Stimulated activated naive CD8-positive, alpha-beta T cell treated with anti-CD3 and anti-CD28 coated beads, Interleukin-15, Interleukin-2, amounts not matched to agents 100 ng/mL and 50 ng/mL, for 24 hours (primary cell): ENCODE results near the gene GPR17.

Experiments used
- H3K27ac Mint-ChIP-seq: one replicate; pipeline ENCODE4 v1.8.0; 2021; ENCODE audit warnings: mild to moderate bottlenecking, mixed read lengths
- H3K27me3 Mint-ChIP-seq: one replicate; pipeline ENCODE4 v1.8.0; 2021; ENCODE audit warnings: mixed read lengths
- H3K36me3 Mint-ChIP-seq: one replicate; pipeline ENCODE4 v1.8.0; 2021; ENCODE audit warnings: low read depth, mixed read lengths
- H3K4me1 Mint-ChIP-seq: one replicate; pipeline ENCODE4 v1.8.0; 2021; ENCODE audit warnings: low read depth, mixed read lengths
- H3K4me3 Mint-ChIP-seq: one replicate; pipeline ENCODE4 v1.8.0; 2021; ENCODE audit warnings: mild to moderate bottlenecking, mixed read lengths
- H3K9me3 Mint-ChIP-seq: one replicate; pipeline ENCODE4 v1.8.0; 2021; ENCODE audit warnings: mixed read lengths

GPR17 gene

GRCh38 chr2:127609818-127610217 is 36.1 kb upstream of the GPR17 start:
- peaks cover 3% of the 10 kb centered on the region for H3K4me1 Mint-ChIP-seq
- H3K36me3 Mint-ChIP-seq = no peaks in the 10 kb centered on the region
- H3K4me3 Mint-ChIP-seq = no peak overlapping the region
- H3K9me3 Mint-ChIP-seq = peaks cover 3% of the 10 kb centered on the region
- no peaks in the 10 kb centered on the region for H3K27me3 Mint-ChIP-seq
- no peak overlapping the region for H3K27ac Mint-ChIP-seq

DNA sequence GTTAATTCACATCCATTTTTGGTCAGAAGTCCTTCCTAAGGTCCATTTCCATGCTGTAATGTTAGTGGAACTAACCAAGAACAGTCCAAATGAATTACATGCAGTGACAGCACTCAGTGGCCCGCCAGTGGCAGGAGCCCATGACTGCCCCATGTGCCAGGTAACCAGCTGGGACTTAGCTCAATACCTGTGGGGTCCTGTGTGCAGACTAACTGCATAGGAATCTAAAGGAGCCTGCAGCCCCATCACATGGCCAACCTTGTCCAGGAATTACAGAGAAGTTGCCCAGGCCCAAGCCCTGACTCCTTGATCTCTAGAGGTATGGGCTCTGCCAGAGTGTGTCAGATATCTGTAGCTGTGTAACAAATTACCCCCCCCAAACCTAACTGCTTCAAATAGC is 35.4 kb upstream of the GPR17 start:
- Mint-ChIP-seq H3K36me3 (no peaks in the 10 kb centered on the region), H3K27me3 (no peaks in the 10 kb centered on the region), H3K4me1 (peaks cover 4% of the 10 kb centered on the region), H3K27ac (no peak overlapping the region), H3K9me3 (peaks cover 3% of the 10 kb centered on the region), H3K4me3 (no peak overlapping the region)

DNA sequence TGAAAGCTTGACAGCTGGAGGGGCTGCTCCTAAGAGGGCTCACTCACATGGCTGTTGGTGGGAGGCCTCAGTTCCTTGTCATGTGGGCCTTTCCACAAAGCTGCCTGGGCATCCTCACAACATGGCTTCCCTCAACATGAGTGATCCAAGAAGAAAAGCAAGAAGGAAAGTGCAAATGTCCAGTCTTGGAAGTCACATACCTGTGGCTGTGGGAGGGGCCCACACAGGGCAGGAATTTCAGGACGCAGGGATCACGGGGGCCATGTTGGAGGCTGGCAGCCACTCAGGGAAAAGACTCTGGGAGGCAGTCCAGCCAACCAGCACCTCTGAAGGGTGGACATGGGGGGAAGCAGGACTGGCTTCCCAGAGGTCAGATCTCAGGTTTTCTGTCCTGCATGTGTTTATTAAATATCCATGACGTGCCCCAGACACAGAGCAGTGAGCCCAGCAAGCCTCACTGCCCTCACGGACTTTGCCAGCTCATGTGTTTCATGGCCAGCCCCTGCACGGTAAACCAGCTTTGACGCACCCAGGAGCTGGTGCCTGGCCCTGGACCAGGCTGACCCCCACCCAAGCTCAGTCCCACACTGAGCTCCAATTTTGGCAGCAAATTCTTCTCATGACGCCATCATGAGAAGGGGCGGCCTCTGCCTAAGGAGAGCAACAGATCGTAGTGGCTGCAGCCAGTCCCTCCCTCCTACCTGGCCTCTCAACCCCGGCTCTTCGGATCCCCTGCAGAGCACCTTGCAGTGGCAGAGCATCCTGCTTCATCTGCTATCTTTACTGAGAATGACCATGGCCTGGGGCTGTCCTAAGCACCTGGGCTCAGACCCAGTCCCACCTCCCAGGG is 34.7 kb upstream of the GPR17 start:
- H3K27ac Mint-ChIP-seq = no peak overlapping the region
- peaks cover 6% of the 10 kb centered on the region for H3K27me3 Mint-ChIP-seq
- peaks cover 3% of the 10 kb centered on the region for H3K9me3 Mint-ChIP-seq
- no peaks in the 10 kb centered on the region for H3K36me3 Mint-ChIP-seq
- peaks cover 11% of the 10 kb centered on the region for H3K4me1 Mint-ChIP-seq
- H3K4me3 Mint-ChIP-seq = no peak overlapping the region

- no peak overlapping the region for H3K27ac Mint-ChIP-seq
- H3K36me3 Mint-ChIP-seq = no peaks in the 10 kb centered on the region
- H3K4me1 Mint-ChIP-seq = peaks cover 13% of the 10 kb centered on the region
- peaks cover 3% of the 10 kb centered on the region for H3K9me3 Mint-ChIP-seq
- H3K27me3 Mint-ChIP-seq = peaks cover 12% of the 10 kb centered on the region
- no peak overlapping the region for H3K4me3 Mint-ChIP-seq
Measured at GRCh38 chr2:127612111-127612822, 33.7 kb upstream of the GPR17 start.

DNA sequence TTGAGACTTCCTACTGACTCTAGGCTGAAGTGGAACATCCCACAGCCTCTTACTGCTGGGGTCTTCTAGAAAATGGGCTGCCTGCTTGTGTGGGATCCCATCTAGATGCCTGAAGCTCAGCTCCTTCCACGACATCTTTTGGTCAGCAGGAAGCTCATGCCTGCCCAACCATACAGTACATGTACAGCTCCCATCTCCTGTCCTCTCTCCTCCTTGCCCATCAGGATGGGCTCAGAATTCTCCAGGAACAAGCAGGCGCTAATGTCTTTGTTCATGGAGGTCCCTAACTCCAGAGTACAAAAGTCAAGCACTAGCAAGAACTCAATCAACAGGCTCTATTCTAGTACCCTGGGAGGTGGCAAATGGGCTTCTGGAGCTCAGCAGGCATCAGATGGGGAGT is 31.7 kb upstream of the GPR17 start:
- Mint-ChIP-seq H3K27me3 (peaks cover 12% of the 10 kb centered on the region), H3K27ac (no peak overlapping the region), H3K36me3 (no peaks in the 10 kb centered on the region), H3K4me3 (no peak overlapping the region), H3K9me3 (peaks cover 3% of the 10 kb centered on the region), H3K4me1 (peaks cover 13% of the 10 kb centered on the region)

- peaks cover 10% of the 10 kb centered on the region for H3K4me1 Mint-ChIP-seq
- peaks cover 12% of the 10 kb centered on the region for H3K27me3 Mint-ChIP-seq
Measured at GRCh38 chr2:127614731-127615130, 31.2 kb upstream of the GPR17 start.

DNA sequence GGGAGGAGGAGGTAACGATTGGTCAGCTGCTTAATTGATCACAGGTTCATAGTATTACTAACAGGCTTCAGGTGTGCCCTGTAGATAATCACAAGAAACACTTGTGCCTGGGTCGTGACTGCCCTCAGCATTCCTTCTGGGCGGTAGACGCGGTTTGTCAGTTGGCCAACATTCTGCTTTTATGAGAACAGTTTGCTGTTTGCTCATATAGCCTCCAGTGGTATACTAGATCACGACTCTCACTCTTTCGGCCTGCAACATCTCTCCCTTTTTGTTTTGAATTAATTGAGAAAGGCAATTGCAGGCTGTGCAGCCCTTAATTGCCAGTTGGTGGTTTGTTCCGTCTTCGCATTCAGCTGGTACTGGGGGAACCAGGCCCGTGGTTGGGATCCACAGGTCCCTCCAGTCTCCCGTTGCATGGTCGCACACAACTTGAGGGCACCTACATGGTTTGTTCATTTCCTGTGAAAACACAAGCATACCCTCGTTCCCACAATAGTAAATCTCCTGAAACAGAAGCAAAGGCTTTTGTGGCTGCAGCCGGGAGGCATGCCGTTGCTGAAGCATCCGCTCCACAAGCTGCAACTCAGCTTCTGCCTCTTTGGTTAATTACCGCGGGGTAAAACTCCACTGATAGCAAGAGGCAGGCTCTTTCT is 30.3 kb upstream of the GPR17 start:
- no peaks in the 10 kb centered on the region for H3K36me3 Mint-ChIP-seq

More at GRCh38 chr2:127614731-127615130, 31.2 kb upstream of the GPR17 start:
- Mint-ChIP-seq H3K9me3 (peaks cover 3% of the 10 kb centered on the region), H3K36me3 (no peaks in the 10 kb centered on the region), H3K4me3 (no peak overlapping the region), H3K27ac (no peak overlapping the region)

DNA sequence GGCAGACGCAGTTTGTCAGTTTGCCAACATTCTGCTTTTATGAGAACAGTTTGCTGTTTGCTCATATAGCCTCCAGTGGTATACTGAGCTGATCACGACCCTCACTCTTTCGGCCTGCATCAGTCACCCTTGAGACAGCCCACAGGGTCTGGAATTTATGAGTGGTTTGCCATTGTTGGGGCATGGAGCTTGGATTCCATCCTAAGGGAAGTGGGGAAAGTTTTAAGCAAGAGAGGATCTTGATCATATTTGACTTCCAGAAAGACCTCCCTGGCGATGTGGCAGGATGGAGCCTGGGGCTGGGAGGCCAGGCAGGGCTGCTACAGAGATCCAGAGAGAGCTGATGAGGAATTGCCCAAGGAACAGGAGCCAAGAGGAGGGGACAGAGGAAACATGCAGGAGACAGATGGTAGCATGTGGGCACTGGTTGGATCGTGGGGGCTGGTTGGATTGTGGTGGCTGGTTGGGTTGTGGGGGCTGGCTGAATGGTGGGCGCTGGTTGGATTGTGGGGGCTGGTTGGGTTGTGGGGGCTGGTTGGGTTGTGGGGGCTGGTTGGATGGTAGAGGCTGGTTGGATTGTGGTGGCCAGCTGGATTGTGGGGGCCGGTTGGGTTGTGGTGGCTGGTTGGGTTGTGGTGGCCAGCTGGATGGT is 27.3 kb upstream of the GPR17 start:
- Mint-ChIP-seq H3K27ac (no peak overlapping the region), H3K4me1 (peaks cover 10% of the 10 kb centered on the region), H3K9me3 (no peaks in the 10 kb centered on the region), H3K36me3 (no peaks in the 10 kb centered on the region), H3K27me3 (peaks cover 12% of the 10 kb centered on the region), H3K4me3 (no peak overlapping the region)

More for the DNA sequence above, 30.3 kb upstream of the GPR17 start:
- no peak overlapping the region for H3K27ac Mint-ChIP-seq
- no peak overlapping the region for H3K4me3 Mint-ChIP-seq
- H3K4me1 Mint-ChIP-seq = peaks cover 10% of the 10 kb centered on the region
- H3K9me3 Mint-ChIP-seq = peaks cover 3% of the 10 kb centered on the region
- peaks cover 12% of the 10 kb centered on the region for H3K27me3 Mint-ChIP-seq

GRCh38 chr2:127619203-127619590 is 26.8 kb upstream of the GPR17 start:
- Mint-ChIP-seq H3K27me3 (peaks cover 12% of the 10 kb centered on the region), H3K9me3 (no peaks in the 10 kb centered on the region), H3K36me3 (no peaks in the 10 kb centered on the region), H3K4me1 (peaks cover 10% of the 10 kb centered on the region), H3K4me3 (no peak overlapping the region), H3K27ac (no peak overlapping the region)

- H3K27ac Mint-ChIP-seq = no peak overlapping the region
- no peak overlapping the region for H3K4me3 Mint-ChIP-seq
- peaks cover 10% of the 10 kb centered on the region for H3K4me1 Mint-ChIP-seq
- no peaks in the 10 kb centered on the region for H3K36me3 Mint-ChIP-seq
- H3K27me3 Mint-ChIP-seq = peaks cover 12% of the 10 kb centered on the region
- no peaks in the 10 kb centered on the region for H3K9me3 Mint-ChIP-seq
Measured at GRCh38 chr2:127619877-127620705, 25.9 kb upstream of the GPR17 start.

DNA sequence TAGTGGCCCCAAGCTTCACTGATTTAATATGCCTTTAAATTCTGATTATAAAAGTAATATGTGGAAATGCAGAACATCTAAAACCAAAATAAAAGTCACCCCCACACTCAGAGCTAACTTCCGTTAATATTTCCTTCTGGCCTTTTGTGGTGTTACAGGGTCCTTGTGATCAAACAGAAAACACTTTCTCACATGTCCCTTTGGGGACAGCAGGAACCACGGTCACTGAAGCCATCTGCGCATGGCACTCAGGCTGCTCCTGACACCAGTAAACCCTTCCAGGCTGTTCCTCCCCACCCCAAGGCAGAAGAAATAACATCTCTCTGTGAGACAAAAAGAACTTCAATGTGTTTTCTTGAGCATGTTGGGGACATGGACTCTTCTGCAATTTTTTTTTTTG is 25.1 kb upstream of the GPR17 start:
- Mint-ChIP-seq H3K27me3 (peaks cover 10% of the 10 kb centered on the region), H3K36me3 (no peaks in the 10 kb centered on the region), H3K9me3 (no peaks in the 10 kb centered on the region), H3K4me1 (peaks cover 6% of the 10 kb centered on the region), H3K27ac (no peak overlapping the region), H3K4me3 (no peak overlapping the region)

- H3K4me1 Mint-ChIP-seq = no peaks in the 10 kb centered on the region
- no peaks in the 10 kb centered on the region for H3K36me3 Mint-ChIP-seq
- H3K4me3 Mint-ChIP-seq = no peak overlapping the region
- peaks cover 2% of the 10 kb centered on the region for H3K27me3 Mint-ChIP-seq
- H3K27ac Mint-ChIP-seq = no peak overlapping the region
- H3K9me3 Mint-ChIP-seq = no peaks in the 10 kb centered on the region
Measured at GRCh38 chr2:127621981-127622431, 23.9 kb upstream of the GPR17 start.

DNA sequence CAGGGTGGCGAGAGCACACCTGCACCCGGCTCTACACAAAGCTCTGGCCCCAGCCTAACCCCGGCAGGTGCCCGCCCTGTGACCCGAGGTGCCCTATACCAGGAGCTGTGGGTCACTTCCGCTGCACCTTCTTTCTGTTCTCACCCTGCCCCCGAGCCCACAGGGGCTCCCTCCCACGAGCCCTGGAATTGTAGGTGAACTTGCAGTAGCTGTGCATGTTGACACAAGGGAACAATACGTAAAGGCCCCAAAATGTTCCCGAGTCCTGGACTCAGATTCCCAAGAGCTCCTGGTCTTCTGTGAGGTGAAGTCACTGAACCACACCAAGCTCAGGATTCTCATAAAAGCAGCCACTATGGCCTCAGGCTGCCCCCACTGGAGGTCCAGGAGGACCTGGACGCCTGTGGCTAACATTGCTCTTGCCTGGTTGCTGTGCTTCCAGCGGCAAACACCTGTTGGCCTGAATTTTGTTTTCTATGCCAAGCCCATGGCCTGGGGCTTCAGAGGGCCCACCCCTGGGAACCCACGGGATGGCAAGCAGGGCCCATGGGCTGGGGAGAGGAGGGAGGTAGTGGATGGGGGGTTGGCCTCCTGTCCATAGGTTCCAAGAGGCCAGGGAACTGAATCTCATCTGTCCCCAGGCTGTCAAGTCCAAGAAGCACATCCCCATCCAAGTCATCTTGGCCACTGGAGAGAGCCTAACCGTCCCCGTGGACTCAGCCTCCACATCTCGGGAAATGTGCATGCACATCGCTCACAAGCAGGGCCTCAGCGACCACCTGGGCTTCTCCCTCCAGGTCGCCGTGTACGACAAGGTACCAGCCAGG is 23.2 kb upstream of the GPR17 start:
- no peaks in the 10 kb centered on the region for H3K27me3 Mint-ChIP-seq
- H3K4me1 Mint-ChIP-seq = no peaks in the 10 kb centered on the region
- H3K4me3 Mint-ChIP-seq = no peak overlapping the region
- H3K9me3 Mint-ChIP-seq = no peaks in the 10 kb centered on the region
- H3K27ac Mint-ChIP-seq = no peak overlapping the region
- no peaks in the 10 kb centered on the region for H3K36me3 Mint-ChIP-seq
